Activated CD8-positive, alpha-beta T cell treated with anti-CD3 and anti-CD28 coated beads for 36 hours (primary cell): ENCODE results near the gene TOM1L2. TPM values are rescaled to one million over a fixed set of nuclear protein-coding genes. Genes with fewer than 3 reads are reported as not detected.

Experiments
- ATAC-seq: fragments of 200-7000 bp; cut with Tn5 transposase; one replicate; pipeline ENCODE4 v1.10.0; 2021; ENCODE audit warnings: mild to moderate bottlenecking, moderate library complexity
- CTCF ChIA-PET: fragments of 350-600 bp; sonication (Branson Sonifier 250); formaldehyde crosslinking; loops from one replicate; lab custom pipeline; 2021; ENCODE audit warnings: antibody characterized with exemption; lab: Charles Lee
- POLR2A ChIA-PET: fragments of 350-600 bp; sonication (Branson Sonifier 250); formaldehyde crosslinking; loops from one replicate; lab custom pipeline; 2021; ENCODE audit warnings: antibody characterized with exemption; lab: Charles Lee
- DNase-seq: peaks from one replicate; pipeline ENCODE4 v3.0.0-alpha.2; 2020
- H3K27ac Mint-ChIP-seq: one replicate; pipeline ENCODE4 v1.8.0; 2021; ENCODE audit warnings: mild to moderate bottlenecking, mixed read lengths
- H3K27me3 Mint-ChIP-seq: one replicate; pipeline ENCODE4 v1.8.0; 2021; ENCODE audit warnings: mixed read lengths
- H3K36me3 Mint-ChIP-seq: one replicate; pipeline ENCODE4 v1.8.0; 2021; ENCODE audit warnings: low read depth, mixed read lengths
- H3K4me1 Mint-ChIP-seq: one replicate; pipeline ENCODE4 v1.8.0; 2021; ENCODE audit warnings: low read depth, mixed read lengths
- H3K4me3 Mint-ChIP-seq: one replicate; pipeline ENCODE4 v1.8.0; 2021; ENCODE audit warnings: mild to moderate bottlenecking, moderate library complexity, mixed read lengths
- H3K9me3 Mint-ChIP-seq: one replicate; pipeline ENCODE4 v1.8.0; 2021; ENCODE audit warnings: mixed read lengths
- intact Hi-C: fragments of 100-400 bp; cut with micrococcal nuclease; formaldehyde crosslinking; loops from one replicate; pipeline ENCODE4 v1.10.0; 2022
- total RNA-seq, 2 experiments: library from RNA; stranded (reverse); gene quantifications; one replicate each; pipeline ENCODE4 v1.2.3, GENCODE V29; 2021
- TF ChIP-seq, protein P1 (sequence below): fragments of 200-600 bp; IDR thresholded peaks from one replicate; pipeline ENCODE4 v1.8.0; 2022; ENCODE audit warnings: antibody characterized with exemption, mild to moderate bottlenecking

TOM1L2 gene
- total RNA-seq, 2 experiments from 2014 or later: 10.3 to 10.8 TPM

GRCh38 chr17:17978481-17979424 lies 6.6 kb upstream of the TOM1L2 start:
- ATAC-seq (no peak), DNase-seq (no peak)
- intact Hi-C loops: loop anchor here (5.0 kb wide), 1 partner anchor 59 kb away; the partner anchor contains the start of genes ATPAF2 and GID4
- H3K4me3 Mint-ChIP-seq: no peak overlapping the region
- CTCF ChIA-PET: interaction anchor here (1.2 kb wide), 1 partner anchor 13 kb away, joined by 3 read pairs; no protein-coding TSS in a partner anchor
- POLR2A ChIA-PET: no interaction called here
- H3K36me3 Mint-ChIP-seq: no peaks in the 10 kb centered on the region
- H3K4me1 Mint-ChIP-seq: no peaks in the 10 kb centered on the region
- no peaks in the 10 kb centered on the region for H3K27me3 Mint-ChIP-seq
- TF ChIP-seq, protein P1, sequence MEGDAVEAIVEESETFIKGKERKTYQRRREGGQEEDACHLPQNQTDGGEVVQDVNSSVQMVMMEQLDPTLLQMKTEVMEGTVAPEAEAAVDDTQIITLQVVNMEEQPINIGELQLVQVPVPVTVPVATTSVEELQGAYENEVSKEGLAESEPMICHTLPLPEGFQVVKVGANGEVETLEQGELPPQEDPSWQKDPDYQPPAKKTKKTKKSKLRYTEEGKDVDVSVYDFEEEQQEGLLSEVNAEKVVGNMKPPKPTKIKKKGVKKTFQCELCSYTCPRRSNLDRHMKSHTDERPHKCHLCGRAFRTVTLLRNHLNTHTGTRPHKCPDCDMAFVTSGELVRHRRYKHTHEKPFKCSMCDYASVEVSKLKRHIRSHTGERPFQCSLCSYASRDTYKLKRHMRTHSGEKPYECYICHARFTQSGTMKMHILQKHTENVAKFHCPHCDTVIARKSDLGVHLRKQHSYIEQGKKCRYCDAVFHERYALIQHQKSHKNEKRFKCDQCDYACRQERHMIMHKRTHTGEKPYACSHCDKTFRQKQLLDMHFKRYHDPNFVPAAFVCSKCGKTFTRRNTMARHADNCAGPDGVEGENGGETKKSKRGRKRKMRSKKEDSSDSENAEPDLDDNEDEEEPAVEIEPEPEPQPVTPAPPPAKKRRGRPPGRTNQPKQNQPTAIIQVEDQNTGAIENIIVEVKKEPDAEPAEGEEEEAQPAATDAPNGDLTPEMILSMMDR: no peak
- no peaks in the 10 kb centered on the region for H3K9me3 Mint-ChIP-seq
- no peak overlapping the region for H3K27ac Mint-ChIP-seq

DNA sequence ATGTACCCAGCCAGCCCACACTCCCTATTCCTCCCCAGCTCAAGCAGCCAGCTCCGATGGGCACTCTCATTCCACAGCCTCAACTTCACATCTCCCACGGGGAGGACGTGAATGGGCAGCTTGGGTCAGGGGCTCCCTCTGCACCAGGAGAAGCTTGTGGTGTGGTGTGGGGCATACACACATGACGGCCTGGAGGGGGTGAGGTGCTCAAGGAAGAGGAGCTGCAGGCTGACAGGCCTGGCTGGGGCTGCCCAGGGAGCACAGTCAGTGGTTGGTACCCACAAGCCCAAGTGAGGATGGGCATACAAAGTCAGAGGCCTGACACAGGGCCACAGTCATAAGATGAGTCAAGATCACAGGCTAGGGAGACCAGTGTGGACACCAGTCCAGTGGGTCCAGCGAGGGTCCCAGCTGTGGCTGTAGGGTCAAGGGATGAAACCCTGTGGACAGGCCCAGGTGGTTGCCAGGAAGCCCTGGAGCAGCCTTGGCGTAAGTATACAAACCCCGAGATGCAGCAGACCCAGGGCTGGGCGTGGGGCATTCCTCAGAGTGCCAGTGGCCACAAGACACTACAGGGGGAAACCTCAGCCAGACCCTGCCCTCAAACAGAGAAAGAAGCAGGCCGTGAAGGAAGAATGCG lies 4.9 kb upstream of the TOM1L2 start:
- Mint-ChIP-seq H3K4me3 (no peak overlapping the region), H3K27ac (no peak overlapping the region), H3K4me1 (peaks cover 6% of the 10 kb centered on the region), H3K27me3 (no peaks in the 10 kb centered on the region), H3K9me3 (no peaks in the 10 kb centered on the region), H3K36me3 (no peaks in the 10 kb centered on the region)
- ChIA-PET CTCF (interaction anchor here (1.2 kb wide), 1 partner anchor 8 kb away, joined by 3 read pairs; no protein-coding TSS in a partner anchor), POLR2A (no interaction called here)
- ATAC-seq (no peak), DNase-seq (no peak)
- TF ChIP-seq, protein P1: no peak
- intact Hi-C loops: loop anchor here (5.0 kb wide), 1 partner anchor 60 kb away; the partner anchor contains the start of genes ATPAF2 and GID4

- H3K27me3 Mint-ChIP-seq: no peaks in the 10 kb centered on the region
- no peak overlapping the region for H3K4me3 Mint-ChIP-seq
- H3K9me3 Mint-ChIP-seq: no peaks in the 10 kb centered on the region
- peaks cover 16% of the 10 kb centered on the region for H3K4me1 Mint-ChIP-seq
- intact Hi-C loops: loop anchor here (5.0 kb wide), 1 partner anchor 62 kb away; the partner anchor contains the start of genes ATPAF2 and GID4
- DNase-seq (no peak), ATAC-seq (no peak)
- H3K36me3 Mint-ChIP-seq: no peaks in the 10 kb centered on the region
- ChIA-PET POLR2A (interaction anchor here (0.7 to 1.0 kb wide), 2 partner anchors 17 to 989 kb away, joined by 3 read pairs; no protein-coding TSS in a partner anchor), CTCF (no interaction called here)
- no peak overlapping the region for H3K27ac Mint-ChIP-seq
- TF ChIP-seq, protein P1: no peak
These were observed 3.2 kb upstream of the TOM1L2 start for GRCh38 chr17:17975436-17975835.

- Mint-ChIP-seq H3K4me1 (peaks cover 27% of the 10 kb centered on the region), H3K27ac (peak overlapping the region; percentile 81), H3K27me3 (no peaks in the 10 kb centered on the region), H3K9me3 (no peaks in the 10 kb centered on the region), H3K4me3 (peak overlapping the region; percentile 92), H3K36me3 (no peaks in the 10 kb centered on the region)
- intact Hi-C loops: no loop called here
- TF ChIP-seq, protein P1: no peak
- ATAC-seq (no peak), DNase-seq (no peak)
- POLR2A ChIA-PET: interaction anchor here (1.1 to 6.8 kb wide), 3 partner anchors 14 to 65 kb away, joined by 3 to 35 read pairs (median 4); no protein-coding TSS in a partner anchor
- CTCF ChIA-PET: interaction anchor here (0.7 to 1.7 kb wide), 9 partner anchors 12 to 160 kb away, joined by 3 to 6 read pairs (median 4); no protein-coding TSS in a partner anchor
These were observed 703 bp upstream of the TOM1L2 start for GRCh38 chr17:17972952-17973254.
